T-cell (primary cell): ENCODE results near the gene OR2J2. TPM values are rescaled to one million over a fixed set of nuclear protein-coding genes. Genes with fewer than 3 reads are reported as not detected.
"Not testable (repeated sequence)": the region's sequence is repeated elsewhere in the genome, so short reads cannot be mapped to it uniquely, and the experiment has no call there.

Experiments used
- ATAC-seq, 4 experiments: fragments of 200-7000 bp in 3 of 4; fragments of 150-1000 bp in 1 of 4; cut with Tn5 transposase; replicated peaks in 1 of 4; 1 replicate in 3 of 4; 2 replicates in 1 of 4; pipeline ENCODE4 v1.10.0; 2021; ENCODE audit warnings: moderate library complexity in 3 of 4, mild to moderate bottlenecking in 2 of 4, moderate number of reproducible peaks in 1 of 4
- CTCF ChIA-PET, 2 donors: fragments of 300-600 bp; sonication (Branson Sonifier 250); formaldehyde crosslinking; loops; one replicate each; lab custom pipeline; 2022; ENCODE audit warnings: antibody characterized with exemption in 2 of 2; lab: Charles Lee
- POLR2A ChIA-PET, 2 donors: fragments of 300-600 bp; sonication (Branson Sonifier 250); formaldehyde crosslinking; loops; one replicate each; lab custom pipeline; 2022; ENCODE audit warnings: antibody characterized with exemption in 2 of 2; lab: Charles Lee
- DNase-seq, 35 experiments: peaks; one replicate each; pipeline versions ENCODE4 v3.0.0 to v3.0.0-alpha.2; 2013 to 2023
- H3K27ac ChIP-seq: one replicate; pipeline ENCODE4 v1.5.1; 2013; ENCODE audit warnings: low read length
- H3K27me3 ChIP-seq, 2 experiments: replicated peaks in 1 of 2; 1 replicate in 1 of 2; 2 replicates in 1 of 2; pipeline versions ENCODE4 v1.6.1 to v1.7.0; 2013; ENCODE audit warnings: low read length in 1 of 2, mixed read lengths in 1 of 2; ENCODE audit not compliant: control insufficient read depth in 2 of 2, insufficient read depth in 2 of 2; ENCODE audit errors: extremely low read depth in 1 of 2
- H3K36me3 ChIP-seq, 2 donors: 1 replicate in 1 of 2; 2 replicates in 1 of 2; pipeline versions ENCODE4 v1.6.1 to v1.7.0; 2013; ENCODE audit warnings: low read length in 1 of 2; ENCODE audit not compliant: control insufficient read depth in 2 of 2, insufficient read depth in 1 of 2; ENCODE audit errors: extremely low read depth in 1 of 2
- H3K4me1 ChIP-seq, 2 experiments: 1 replicate in 1 of 2; 2 replicates in 1 of 2; pipeline versions ENCODE4 v1.6.1 to v1.7.0; 2013; ENCODE audit warnings: low read length in 2 of 2, mixed read lengths in 1 of 2; ENCODE audit not compliant: insufficient read depth in 2 of 2, control insufficient read depth in 1 of 2; ENCODE audit errors: extremely low read depth in 1 of 2
- H3K4me3 ChIP-seq, 2 donors: 1 replicate in 1 of 2; 2 replicates in 1 of 2; pipeline versions ENCODE4 v1.5.1 to v1.7.0; 2013; ENCODE audit warnings: mild to moderate bottlenecking in 2 of 2, low read length in 1 of 2, moderate library complexity in 1 of 2; ENCODE audit not compliant: control insufficient read depth in 1 of 2; ENCODE audit errors: extremely low read depth in 1 of 2
- H3K9me3 ChIP-seq: 2 replicates; pipeline ENCODE4 v1.7.0; 2013
- H3K27ac Mint-ChIP-seq, 2 donors: one replicate each; pipeline ENCODE4 v1.8.0; 2020 to 2021; ENCODE audit warnings: mild to moderate bottlenecking in 2 of 2, mixed read lengths in 2 of 2
- H3K27me3 Mint-ChIP-seq, 2 donors: one replicate each; pipeline ENCODE4 v1.8.0; 2021 to 2022; ENCODE audit warnings: mixed read lengths in 2 of 2
- H3K36me3 Mint-ChIP-seq: one replicate; pipeline ENCODE4 v1.8.0; 2021; ENCODE audit warnings: mixed read lengths
- H3K4me1 Mint-ChIP-seq, 3 donors: one replicate each; pipeline ENCODE4 v1.8.0; 2020 to 2022; ENCODE audit warnings: mixed read lengths in 3 of 3, mild to moderate bottlenecking in 1 of 3
- H3K4me3 Mint-ChIP-seq, 3 donors: one replicate each; pipeline ENCODE4 v1.8.0; 2020 to 2022; ENCODE audit warnings: mild to moderate bottlenecking in 3 of 3, mixed read lengths in 3 of 3, moderate library complexity in 3 of 3
- H3K9me3 Mint-ChIP-seq, 3 donors: one replicate each; pipeline ENCODE4 v1.8.0; 2020 to 2022; ENCODE audit warnings: mixed read lengths in 3 of 3
- WGBS: methylation state at CpG from one replicate; pipeline ENCODE4 v1.1.5; 2013; ENCODE audit warnings: missing lambda C conversion rate; ENCODE audit not compliant: insufficient coverage; 5-methylcytosine and 5-hydroxymethylcytosine counted together
- total RNA-seq, 35 experiments: library from RNA in 6 of 35; stranded (reverse) in 6 of 35; fragments of 120-200 nt in 1 of 35; gene quantifications; one replicate each; pipeline versions ENCODE4 v1.2.1 to v1.2.4 and lab custom pipeline; 2013 to 2026

The OR2J2 gene
- total RNA-seq, 5 donors from 2014 or later (not counting 1 experiment from before 2014, with no cell fraction given): not detected

GRCh38 chr6:29211488-29211887 is 40.8 kb downstream of the OR2J2 start:
- CTCF ChIA-PET: no interaction called here
- no peak for DNase-seq
- Histone ChIP-seq H3K9me3 (no peaks in the 10 kb centered on the region), H3K4me3 (no peak overlapping the region), H3K27ac (no peak overlapping the region), H3K36me3 (no peaks in the 10 kb centered on the region), H3K27me3 (peaks cover 0 to 7% of the 10 kb centered on the region in 2 experiments), H3K4me1 (no peaks in the 10 kb centered on the region)
- ATAC-seq: no peak
- Mint-ChIP-seq H3K27me3 (peaks cover 20 to 44% of the 10 kb centered on the region in 2 donors), H3K36me3 (no peaks in the 10 kb centered on the region), H3K4me1 (no peaks in the 10 kb centered on the region), H3K27ac (no peak overlapping the region), H3K4me3 (no peak overlapping the region), H3K9me3 (no peaks in the 10 kb centered on the region)
- POLR2A ChIA-PET: no interaction called here
- WGBS: 50% methylated on average over 1 of the region's 2 CpGs

DNA sequence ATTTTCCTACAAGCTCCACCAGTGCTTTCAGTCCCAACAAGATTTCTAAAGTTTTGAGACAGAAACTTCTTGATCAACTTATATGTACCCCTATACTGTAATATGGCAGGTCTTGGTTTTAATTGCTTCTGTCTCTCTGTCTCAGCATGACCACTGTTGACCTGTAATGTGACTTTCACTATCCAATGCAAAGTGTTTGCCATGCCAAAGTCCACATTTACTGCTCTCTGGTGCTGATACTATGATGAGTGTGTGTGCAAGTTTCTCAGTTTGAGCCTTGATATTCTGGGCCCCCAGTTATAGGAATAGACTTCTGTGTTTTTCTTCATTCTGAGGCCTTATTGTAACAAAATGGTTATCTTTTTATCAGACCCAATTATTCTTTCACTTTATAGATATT is 45.8 kb downstream of the OR2J2 start:
- DNase-seq: no peak
- Histone ChIP-seq H3K4me1 (no peaks in the 10 kb centered on the region), H3K27ac (no peak overlapping the region), H3K27me3 (peaks cover 0 to 5% of the 10 kb centered on the region in 2 experiments), H3K9me3 (no peaks in the 10 kb centered on the region), H3K36me3 (no peaks in the 10 kb centered on the region), H3K4me3 (no peak overlapping the region)
- Mint-ChIP-seq H3K36me3 (no peaks in the 10 kb centered on the region), H3K27me3 (peaks cover 22 to 39% of the 10 kb centered on the region in 2 donors), H3K27ac (no peak overlapping the region), H3K9me3 (no peaks in the 10 kb centered on the region), H3K4me1 (no peaks in the 10 kb centered on the region), H3K4me3 (no peak overlapping the region)
- no peak for ATAC-seq
- ChIA-PET POLR2A (no interaction called here), CTCF (interaction anchor here in 1 of 2 donors (0.6 kb wide), 1 partner anchor 64 kb away, joined by 5 read pairs; no protein-coding TSS in a partner anchor)

DNA sequence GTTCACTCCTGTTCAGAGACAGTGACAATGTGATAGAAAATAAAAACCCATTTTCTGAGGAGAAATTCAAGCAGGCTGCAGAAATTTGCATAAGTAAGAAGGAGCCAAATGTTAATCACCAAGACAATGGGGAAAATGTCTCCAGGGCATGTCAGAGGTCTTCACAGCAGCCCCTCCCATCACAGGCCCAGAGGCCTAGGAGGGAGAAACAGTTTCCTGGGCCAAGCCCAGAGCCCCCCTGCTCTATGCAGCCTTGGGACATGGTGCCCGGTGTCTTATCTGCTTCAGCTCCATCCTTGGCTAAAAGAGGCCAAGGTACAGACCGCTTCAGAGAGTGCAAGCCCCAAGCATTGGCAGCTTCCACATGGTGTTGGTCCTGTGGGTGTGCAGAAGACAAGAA is 46.5 kb downstream of the OR2J2 start:
- H3K27ac ChIP-seq, H3K9me3 Mint-ChIP-seq, H3K27ac Mint-ChIP-seq, H3K4me1 Mint-ChIP-seq, H3K27me3 ChIP-seq, CTCF ChIA-PET, H3K36me3 Mint-ChIP-seq, DNase-seq, H3K4me3 ChIP-seq, H3K36me3 ChIP-seq, H3K9me3 ChIP-seq, H3K4me3 Mint-ChIP-seq, POLR2A ChIA-PET, ATAC-seq, H3K4me1 ChIP-seq: not testable (repeated sequence)
- WGBS: 88% methylated on average over 1 of the region's 2 CpGs
- peaks cover 22 to 39% of the 10 kb centered on the region in 2 donors for H3K27me3 Mint-ChIP-seq

DNA sequence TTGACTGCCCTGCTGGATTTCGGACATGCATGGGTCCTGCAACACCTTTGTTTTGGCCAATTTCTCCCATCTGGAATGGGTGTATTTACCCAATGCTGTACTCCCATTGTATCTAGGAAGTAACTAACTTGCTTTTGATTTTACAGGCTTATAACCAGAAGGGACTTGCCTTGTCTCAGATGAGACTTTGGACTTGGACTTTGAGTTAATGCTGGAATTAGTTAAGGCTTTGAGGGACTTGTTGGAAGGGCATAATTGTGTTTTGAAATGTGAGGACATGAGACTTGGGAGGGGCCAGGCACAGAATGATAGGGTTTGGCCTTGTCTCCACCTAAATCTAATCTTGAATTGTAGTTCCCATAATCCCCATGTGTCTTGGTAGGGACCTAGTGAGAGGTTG is 47.3 kb downstream of the OR2J2 start:
- WGBS: no CpG with 5 or more reads among the region's 1 CpG
- H3K27me3 Mint-ChIP-seq: peaks cover 25 to 39% of the 10 kb centered on the region in 2 donors

More for the DNA sequence above, 47.3 kb downstream of the OR2J2 start:
- H3K36me3 Mint-ChIP-seq, H3K4me1 Mint-ChIP-seq, POLR2A ChIA-PET, CTCF ChIA-PET, H3K4me3 Mint-ChIP-seq, H3K4me1 ChIP-seq, H3K36me3 ChIP-seq, H3K9me3 ChIP-seq, H3K27me3 ChIP-seq, H3K27ac Mint-ChIP-seq, H3K27ac ChIP-seq, ATAC-seq, H3K9me3 Mint-ChIP-seq, H3K4me3 ChIP-seq, DNase-seq: not testable (repeated sequence)

Other genes starting within 250 kb of the OR2J2 start
- 10 to 100 TPM; 27.2 to 91.7 (median 86.9) TPM for gene TRIM27, start 246.9 kb upstream of the OR2J2 start, total RNA-seq
- gene ZNF311, start 165.6 kb upstream of the OR2J2 start, total RNA-seq: under 1 TPM; 0.22 to 0.61 (median 0.30) TPM
- not detected for gene OR2W1, start 125.7 kb upstream of the OR2J2 start, total RNA-seq
- gene OR2B3, start 83.6 kb upstream of the OR2J2 start, total RNA-seq: not detected
- not detected for gene OR2J1, start 71.4 kb upstream of the OR2J2 start, total RNA-seq
- gene OR2J3, start 62.8 kb upstream of the OR2J2 start, total RNA-seq: under 1 TPM in 1 of 5 donors, not detected in 4; 0.09 TPM
- gene OR14J1, start 130.8 kb downstream of the OR2J2 start, total RNA-seq: not detected
- gene OR5V1, start 198.0 kb downstream of the OR2J2 start, total RNA-seq: not detected
- not detected for gene OR12D3, start 204.4 kb downstream of the OR2J2 start, total RNA-seq
- gene OR12D2, start 224.7 kb downstream of the OR2J2 start, total RNA-seq: not detected
- not detected for gene OR12D1, start 244.0 kb downstream of the OR2J2 start, total RNA-seq